Measurements from ENCODE around the gene TXNDC15. TPM values are rescaled to one million over a fixed set of nuclear protein-coding genes. Genes with fewer than 3 reads are reported as not detected.
A peak's percentile ranks its signal among the peaks of the same experiment; 100 is the strongest.

TXNDC15 gene
- total and polyA plus RNA-seq, 2 of the 13 experiments (the other 11 are each of a cell fraction or from before 2014, with no cell fraction given): 22.2 to 49.9 TPM

- TF ChIP-seq BRF2 (CRISPR knock-in tag; IDR thresholded peaks at IDR 0.05) (no peak), HOXA3 (CRISPR knock-in tag; IDR thresholded peaks at IDR 0.05) (peak; percentile 100), ZNF749 (CRISPR knock-in tag; IDR thresholded peaks at IDR 0.05; ENCODE audit: borderline replicate concordance) (peak; percentile 81; the same call in 1 of the 2 replicates), SIN3A (IDR thresholded peaks at IDR 0.05; ENCODE audit: borderline replicate concordance, low read depth, low read length) (no peak), ZNF225 (CRISPR knock-in tag; IDR thresholded peaks at IDR 0.05) (peak; percentile 94), RNF219 (CRISPR knock-in tag; IDR thresholded peaks at IDR 0.05) (no peak), ZNF232 (CRISPR knock-in tag; IDR thresholded peaks at IDR 0.05; ENCODE audit: borderline replicate concordance) (peak; percentile 83), ARHGAP35 (CRISPR knock-in tag; IDR thresholded peaks at IDR 0.05; ENCODE audit: borderline replicate concordance) (peak; percentile 69; the same call in 1 of the 2 replicates), ZNF839 (CRISPR knock-in tag; IDR thresholded peaks at IDR 0.05; ENCODE audit: borderline replicate concordance) (0 out of 2 replicates have a peak, but pooled peaks have one; percentile 61), NFIB (CRISPR knock-in tag; IDR thresholded peaks at IDR 0.05; ENCODE audit: borderline replicate concordance) (no peak), SUZ12 (IDR thresholded peaks at IDR 0.05; ENCODE audit: low read depth, low read length) (no peak), BCL6 (CRISPR knock-in tag; IDR thresholded peaks at IDR 0.05) (peak; percentile 57), JUND (CRISPR knock-in tag; IDR thresholded peaks at IDR 0.05) (peak; percentile 63; the same call in 1 of the 2 replicates), ZNF234 (CRISPR knock-in tag; conservative IDR thresholded peaks at IDR 0.05) (no peak; the same call in 1 of the 2 replicates), ARID2 (CRISPR knock-in tag; IDR thresholded peaks at IDR 0.05; ENCODE audit: borderline replicate concordance) (no peak)
- TF ChIP-seq, protein P1, sequence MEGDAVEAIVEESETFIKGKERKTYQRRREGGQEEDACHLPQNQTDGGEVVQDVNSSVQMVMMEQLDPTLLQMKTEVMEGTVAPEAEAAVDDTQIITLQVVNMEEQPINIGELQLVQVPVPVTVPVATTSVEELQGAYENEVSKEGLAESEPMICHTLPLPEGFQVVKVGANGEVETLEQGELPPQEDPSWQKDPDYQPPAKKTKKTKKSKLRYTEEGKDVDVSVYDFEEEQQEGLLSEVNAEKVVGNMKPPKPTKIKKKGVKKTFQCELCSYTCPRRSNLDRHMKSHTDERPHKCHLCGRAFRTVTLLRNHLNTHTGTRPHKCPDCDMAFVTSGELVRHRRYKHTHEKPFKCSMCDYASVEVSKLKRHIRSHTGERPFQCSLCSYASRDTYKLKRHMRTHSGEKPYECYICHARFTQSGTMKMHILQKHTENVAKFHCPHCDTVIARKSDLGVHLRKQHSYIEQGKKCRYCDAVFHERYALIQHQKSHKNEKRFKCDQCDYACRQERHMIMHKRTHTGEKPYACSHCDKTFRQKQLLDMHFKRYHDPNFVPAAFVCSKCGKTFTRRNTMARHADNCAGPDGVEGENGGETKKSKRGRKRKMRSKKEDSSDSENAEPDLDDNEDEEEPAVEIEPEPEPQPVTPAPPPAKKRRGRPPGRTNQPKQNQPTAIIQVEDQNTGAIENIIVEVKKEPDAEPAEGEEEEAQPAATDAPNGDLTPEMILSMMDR (CRISPR knock-in tag; IDR thresholded peaks at IDR 0.05): peak; percentile 32; the same call in 1 of the 2 replicates
- TF ChIP-seq, protein P2, sequence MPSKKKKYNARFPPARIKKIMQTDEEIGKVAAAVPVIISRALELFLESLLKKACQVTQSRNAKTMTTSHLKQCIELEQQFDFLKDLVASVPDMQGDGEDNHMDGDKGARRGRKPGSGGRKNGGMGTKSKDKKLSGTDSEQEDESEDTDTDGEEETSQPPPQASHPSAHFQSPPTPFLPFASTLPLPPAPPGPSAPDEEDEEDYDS (CRISPR knock-in tag; IDR thresholded peaks at IDR 0.05): no peak; the same call in 1 of the 2 replicates
- TF ChIP-seq, protein P3, sequence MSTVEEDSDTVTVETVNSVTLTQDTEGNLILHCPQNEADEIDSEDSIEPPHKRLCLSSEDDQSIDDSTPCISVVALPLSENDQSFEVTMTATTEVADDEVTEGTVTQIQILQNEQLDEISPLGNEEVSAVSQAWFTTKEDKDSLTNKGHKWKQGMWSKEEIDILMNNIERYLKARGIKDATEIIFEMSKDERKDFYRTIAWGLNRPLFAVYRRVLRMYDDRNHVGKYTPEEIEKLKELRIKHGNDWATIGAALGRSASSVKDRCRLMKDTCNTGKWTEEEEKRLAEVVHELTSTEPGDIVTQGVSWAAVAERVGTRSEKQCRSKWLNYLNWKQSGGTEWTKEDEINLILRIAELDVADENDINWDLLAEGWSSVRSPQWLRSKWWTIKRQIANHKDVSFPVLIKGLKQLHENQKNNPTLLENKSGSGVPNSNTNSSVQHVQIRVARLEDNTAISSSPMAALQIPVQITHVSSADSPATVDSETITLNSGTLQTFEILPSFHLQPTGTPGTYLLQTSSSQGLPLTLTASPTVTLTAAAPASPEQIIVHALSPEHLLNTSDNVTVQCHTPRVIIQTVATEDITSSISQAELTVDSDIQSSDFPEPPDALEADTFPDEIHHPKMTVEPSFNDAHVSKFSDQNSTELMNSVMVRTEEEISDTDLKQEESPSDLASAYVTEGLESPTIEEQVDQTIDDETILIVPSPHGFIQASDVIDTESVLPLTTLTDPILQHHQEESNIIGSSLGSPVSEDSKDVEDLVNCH (CRISPR knock-in tag; IDR thresholded peaks at IDR 0.05): no peak
Observed at GRCh38 chr5:134873987-134874830, at the start of gene TXNDC15 (continued).

Measured in HepG2 (cell line).